ENCODE data around the gene GID8. TPM values are rescaled to one million over a fixed set of nuclear protein-coding genes. Genes with fewer than 3 reads are reported as not detected.

Gene GID8
- total RNA-seq = 33.5 and 35.8 TPM in 2 replicates
- long read RNA-seq, full-length matches to known transcripts = 145 of 199 reads
- long read RNA-seq, partial matches to known transcripts = 50 of 199 reads
- long read RNA-seq, other reads (novel, unspliced or antisense) = 4 of 199 reads

DNA sequence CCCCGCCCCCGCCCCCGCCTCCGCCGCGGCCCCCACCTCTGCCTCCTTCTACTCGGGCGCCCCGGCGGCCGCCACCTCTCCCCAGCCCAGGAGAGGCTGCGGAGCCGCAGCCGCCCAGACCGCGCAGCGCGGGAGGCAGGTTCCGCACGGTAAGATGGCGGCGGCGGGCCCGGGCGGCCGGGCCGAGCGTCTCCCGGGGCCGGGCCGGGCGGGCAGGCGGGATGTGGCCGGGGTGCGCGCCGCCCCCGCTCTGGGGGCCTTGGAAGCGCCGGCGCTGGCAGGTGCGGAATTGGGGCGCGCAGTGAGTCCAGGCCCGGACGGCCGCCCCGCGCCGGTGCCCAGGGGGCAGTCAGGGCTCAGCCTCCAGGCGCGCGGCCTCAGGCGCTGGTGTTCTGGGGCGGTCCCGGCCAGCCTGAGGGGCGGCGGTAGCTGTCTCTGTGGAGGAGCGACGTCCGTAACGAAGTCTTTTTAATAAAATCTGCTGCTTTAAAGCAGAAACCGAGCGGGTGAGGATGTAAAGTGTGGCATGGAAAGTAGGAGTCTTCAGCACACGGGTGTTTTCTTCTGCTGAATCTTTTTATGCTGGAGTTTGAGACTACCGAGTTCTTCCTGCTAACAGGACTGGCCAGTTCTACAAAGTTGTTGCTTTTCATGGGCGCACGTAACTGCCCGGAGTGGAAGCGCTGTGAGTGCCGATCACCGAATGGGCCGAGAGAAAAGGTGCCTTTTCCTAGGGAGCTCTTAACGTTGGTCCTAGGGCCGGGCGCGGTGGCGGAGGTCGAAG is at the start of gene GID8:
Gene GID8 (plus strand): TSS at position 43 of the 784 bp plus-strand sequence. CDS start 3,356 bp downstream, outside the sequence.
- peaks cover 7% of the 10 kb centered on the region for H3K36me3 Mint-ChIP-seq (ENCODE audit: unreplicated experiment)

DNA sequence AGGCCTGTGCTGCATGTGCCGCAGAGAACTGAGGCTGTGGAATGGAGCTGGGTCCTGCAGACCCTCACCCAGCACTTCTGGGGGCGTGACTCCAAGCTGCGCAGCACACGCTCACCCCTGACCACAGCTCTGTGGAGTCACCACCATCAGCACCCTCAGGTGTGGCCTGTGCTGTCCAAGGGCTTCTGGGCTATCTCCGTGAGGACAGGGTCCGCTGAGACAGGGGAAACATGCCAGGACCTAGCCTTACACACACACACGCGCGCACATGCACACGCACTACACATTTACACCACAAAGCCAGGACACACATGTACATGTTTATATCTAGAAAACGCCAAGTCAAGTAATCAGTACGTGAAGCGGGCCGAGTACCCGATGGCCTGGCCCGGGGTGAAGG is 49.5 kb upstream of the GID8 start:
- peaks cover 40% of the 10 kb centered on the region for H3K36me3 Mint-ChIP-seq (ENCODE audit: unreplicated experiment)
- peaks cover 19% of the 10 kb centered on the region for H3K4me1 Mint-ChIP-seq (ENCODE audit: unreplicated experiment)
- H3K27me3 Mint-ChIP-seq (ENCODE audit: unreplicated experiment) = no peaks in the 10 kb centered on the region
- H3K9me3 Mint-ChIP-seq (ENCODE audit: unreplicated experiment) = no peaks in the 10 kb centered on the region
- TF ChIP-seq, protein P1, sequence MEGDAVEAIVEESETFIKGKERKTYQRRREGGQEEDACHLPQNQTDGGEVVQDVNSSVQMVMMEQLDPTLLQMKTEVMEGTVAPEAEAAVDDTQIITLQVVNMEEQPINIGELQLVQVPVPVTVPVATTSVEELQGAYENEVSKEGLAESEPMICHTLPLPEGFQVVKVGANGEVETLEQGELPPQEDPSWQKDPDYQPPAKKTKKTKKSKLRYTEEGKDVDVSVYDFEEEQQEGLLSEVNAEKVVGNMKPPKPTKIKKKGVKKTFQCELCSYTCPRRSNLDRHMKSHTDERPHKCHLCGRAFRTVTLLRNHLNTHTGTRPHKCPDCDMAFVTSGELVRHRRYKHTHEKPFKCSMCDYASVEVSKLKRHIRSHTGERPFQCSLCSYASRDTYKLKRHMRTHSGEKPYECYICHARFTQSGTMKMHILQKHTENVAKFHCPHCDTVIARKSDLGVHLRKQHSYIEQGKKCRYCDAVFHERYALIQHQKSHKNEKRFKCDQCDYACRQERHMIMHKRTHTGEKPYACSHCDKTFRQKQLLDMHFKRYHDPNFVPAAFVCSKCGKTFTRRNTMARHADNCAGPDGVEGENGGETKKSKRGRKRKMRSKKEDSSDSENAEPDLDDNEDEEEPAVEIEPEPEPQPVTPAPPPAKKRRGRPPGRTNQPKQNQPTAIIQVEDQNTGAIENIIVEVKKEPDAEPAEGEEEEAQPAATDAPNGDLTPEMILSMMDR (IDR thresholded peaks at IDR 0.05) = no peak
- no peak for DNase-seq (ENCODE audit: extremely low spot score, unreplicated experiment)
- H3K27ac Mint-ChIP-seq (ENCODE audit: unreplicated experiment) = no peak overlapping the region
- no peak overlapping the region for H3K4me3 Mint-ChIP-seq (ENCODE audit: unreplicated experiment)

More for the DNA sequence above, at the start of gene GID8:
- Mint-ChIP-seq H3K27me3 (ENCODE audit: unreplicated experiment) (no peaks in the 10 kb centered on the region), H3K9me3 (ENCODE audit: unreplicated experiment) (no peaks in the 10 kb centered on the region), H3K4me3 (ENCODE audit: unreplicated experiment) (peak within 1 kb of the TSS; percentile 97), H3K27ac (ENCODE audit: unreplicated experiment) (peak within 1 kb of the TSS; percentile 98), H3K4me1 (ENCODE audit: unreplicated experiment) (peaks cover 27% of the 10 kb centered on the region)
- TF ChIP-seq, protein P1 (IDR thresholded peaks at IDR 0.05) = no peak
- no peak for DNase-seq (ENCODE audit: extremely low spot score, unreplicated experiment)

DNA sequence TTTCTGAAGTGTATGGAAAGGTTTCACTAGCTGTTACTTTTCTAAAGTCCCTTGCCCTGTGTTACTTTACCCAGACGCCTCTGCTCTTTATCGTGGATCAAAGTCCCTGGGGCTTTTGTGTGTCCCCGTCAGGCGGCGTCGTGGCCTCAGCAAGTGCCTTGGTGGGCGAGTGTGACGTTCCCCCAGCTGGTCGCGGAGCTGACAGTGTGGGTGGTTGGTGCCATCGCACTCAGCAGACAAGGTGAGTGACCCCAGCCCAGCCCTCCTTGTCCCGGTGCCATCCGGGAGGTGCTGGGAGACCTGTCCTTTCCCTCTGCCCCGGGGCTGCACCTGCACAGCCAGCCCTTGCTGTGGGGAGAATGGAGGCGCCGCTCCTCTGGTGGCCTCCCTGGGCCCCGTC is 49.0 kb upstream of the GID8 start:
- peaks cover 19% of the 10 kb centered on the region for H3K4me1 Mint-ChIP-seq (ENCODE audit: unreplicated experiment)
- H3K36me3 Mint-ChIP-seq (ENCODE audit: unreplicated experiment) = peaks cover 45% of the 10 kb centered on the region
- DNase-seq (ENCODE audit: extremely low spot score, unreplicated experiment) = no peak
- TF ChIP-seq, protein P1 (IDR thresholded peaks at IDR 0.05) = no peak
- H3K27ac Mint-ChIP-seq (ENCODE audit: unreplicated experiment) = no peak overlapping the region
- H3K4me3 Mint-ChIP-seq (ENCODE audit: unreplicated experiment) = no peak overlapping the region
- H3K9me3 Mint-ChIP-seq (ENCODE audit: unreplicated experiment) = no peaks in the 10 kb centered on the region
- H3K27me3 Mint-ChIP-seq (ENCODE audit: unreplicated experiment) = no peaks in the 10 kb centered on the region

DNA sequence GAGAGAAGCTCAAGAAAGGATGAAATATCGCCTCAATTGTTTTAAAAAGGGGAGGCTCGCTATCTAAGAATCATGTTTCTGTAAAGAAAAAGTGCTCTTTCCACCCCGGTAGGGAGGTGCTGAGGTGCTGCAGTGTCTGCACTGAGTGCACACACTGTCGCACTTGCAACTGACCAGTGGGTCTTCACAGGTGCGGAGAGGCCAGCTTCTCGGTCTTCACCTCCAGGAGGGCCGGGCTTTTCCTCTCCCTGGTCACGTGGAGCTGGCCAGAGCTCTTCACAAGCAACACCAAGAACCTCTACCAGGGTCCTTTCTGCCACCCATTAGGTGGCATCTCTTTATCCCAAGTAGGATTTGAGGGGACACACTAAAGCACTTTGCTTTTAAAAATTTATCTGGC is 48.5 kb upstream of the GID8 start:
- DNase-seq (ENCODE audit: extremely low spot score, unreplicated experiment) = no peak
- peaks cover 19% of the 10 kb centered on the region for H3K4me1 Mint-ChIP-seq (ENCODE audit: unreplicated experiment)
- H3K27me3 Mint-ChIP-seq (ENCODE audit: unreplicated experiment) = no peaks in the 10 kb centered on the region
- H3K4me3 Mint-ChIP-seq (ENCODE audit: unreplicated experiment) = no peak overlapping the region
- no peak overlapping the region for H3K27ac Mint-ChIP-seq (ENCODE audit: unreplicated experiment)
- peaks cover 50% of the 10 kb centered on the region for H3K36me3 Mint-ChIP-seq (ENCODE audit: unreplicated experiment)
- no peaks in the 10 kb centered on the region for H3K9me3 Mint-ChIP-seq (ENCODE audit: unreplicated experiment)
- TF ChIP-seq, protein P1 (IDR thresholded peaks at IDR 0.05) = no peak

DNA sequence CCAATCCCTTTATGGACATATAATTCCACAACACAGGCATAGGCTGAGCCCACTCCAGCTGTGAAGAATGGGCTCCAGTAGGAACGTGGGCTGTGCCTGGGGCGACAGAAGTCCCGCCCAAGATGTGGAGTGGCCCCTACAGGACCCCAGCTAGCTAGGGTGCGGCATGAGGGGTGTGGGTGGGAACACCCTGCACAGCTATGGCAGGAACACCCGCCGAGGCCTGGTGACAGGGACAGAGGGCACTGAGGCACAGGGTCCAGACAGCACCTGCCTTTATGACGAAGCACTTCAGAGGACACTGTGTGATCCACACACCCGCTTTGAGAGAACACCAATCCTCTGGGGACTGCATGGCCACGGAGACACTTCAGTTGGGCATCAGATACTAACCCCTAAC is 48.1 kb upstream of the GID8 start:
- H3K9me3 Mint-ChIP-seq (ENCODE audit: unreplicated experiment) = no peaks in the 10 kb centered on the region
- TF ChIP-seq, protein P1 (IDR thresholded peaks at IDR 0.05) = no peak
- H3K27ac Mint-ChIP-seq (ENCODE audit: unreplicated experiment) = no peak overlapping the region
- no peak for DNase-seq (ENCODE audit: extremely low spot score, unreplicated experiment)
- H3K4me1 Mint-ChIP-seq (ENCODE audit: unreplicated experiment) = peaks cover 19% of the 10 kb centered on the region
- no peak overlapping the region for H3K4me3 Mint-ChIP-seq (ENCODE audit: unreplicated experiment)
- H3K36me3 Mint-ChIP-seq (ENCODE audit: unreplicated experiment) = peaks cover 52% of the 10 kb centered on the region
- no peaks in the 10 kb centered on the region for H3K27me3 Mint-ChIP-seq (ENCODE audit: unreplicated experiment)

All from osteocyte (in vitro differentiated cells).